KMS-11 (cell line): Measurements from ENCODE around the gene SERINC2.
A peak's percentile ranks its signal among the peaks of the same experiment; 100 is the strongest.

Experiments
- H2AFZ ChIP-seq: fragments of 200-600 bp; sonication (generic); 2 replicates; pipeline ENCODE4 v1.6.1; 2016; ENCODE audit warnings: antibody characterized with exemption, mixed run types, low read depth
- H3K27ac ChIP-seq: fragments of 200-600 bp; sonication (generic); 2 replicates; pipeline ENCODE4 v1.6.1; 2016; ENCODE audit warnings: mild to moderate bottlenecking, mixed run types
- H3K27me3 ChIP-seq: fragments of 200-600 bp; sonication (generic); 2 replicates; pipeline ENCODE4 v1.6.1; 2017; ENCODE audit warnings: mild to moderate bottlenecking, low read depth, mixed run types, moderate library complexity; ENCODE audit not compliant: insufficient read depth
- H3K36me3 ChIP-seq: fragments of 200-600 bp; sonication (generic); 2 replicates; pipeline ENCODE4 v1.6.1; 2017; ENCODE audit warnings: mild to moderate bottlenecking, mixed run types; ENCODE audit not compliant: insufficient read depth
- H3K4me1 ChIP-seq: fragments of 200-600 bp; sonication (generic); 2 replicates; pipeline ENCODE4 v1.6.1; 2016; ENCODE audit warnings: mild to moderate bottlenecking, low read depth, mixed run types; ENCODE audit not compliant: poor library complexity, severe bottlenecking
- H3K4me2 ChIP-seq: fragments of 200-600 bp; sonication (generic); 2 replicates; pipeline ENCODE4 v1.7.0; 2016; ENCODE audit warnings: mild to moderate bottlenecking, mixed run types
- H3K4me3 ChIP-seq: fragments of 200-600 bp; sonication (generic); IDR thresholded peaks from 2 replicates; pipeline ENCODE4 v1.6.1; 2017; ENCODE audit warnings: low read depth, low read length, mixed read lengths; ENCODE audit not compliant: insufficient read depth
- H3K79me2 ChIP-seq: fragments of 200-600 bp; sonication (generic); 2 replicates; pipeline ENCODE4 v1.6.1; 2016; ENCODE audit warnings: low read depth, mixed run types; ENCODE audit not compliant: insufficient read depth
- H3K9ac ChIP-seq: fragments of 200-600 bp; sonication (generic); 2 replicates; pipeline ENCODE4 v1.6.1; 2016; ENCODE audit warnings: mild to moderate bottlenecking, mixed run types
- H4K20me1 ChIP-seq: fragments of 200-600 bp; sonication (generic); 2 replicates; pipeline ENCODE4 v1.6.1; 2016; ENCODE audit warnings: mild to moderate bottlenecking, mixed run types; ENCODE audit not compliant: insufficient read depth
- CTCF ChIP-seq: fragments of 200-600 bp; sonication (generic); conservative IDR thresholded peaks from 2 replicates; pipeline ENCODE4 v1.6.1; 2017; ENCODE audit warnings: low read depth, mild to moderate bottlenecking, antibody characterized with exemption, low read length, moderate library complexity, mixed read lengths

SERINC2 gene

GRCh38 chr1:31412205-31412604 is 808 bp upstream of the SERINC2 start:
- no peak overlapping the region for H2AFZ ChIP-seq
- no peaks in the 10 kb centered on the region for H4K20me1 ChIP-seq
- no peak overlapping the region for H3K4me3 ChIP-seq
- H3K27ac ChIP-seq = no peak overlapping the region
- no peaks in the 10 kb centered on the region for H3K4me1 ChIP-seq
- no peaks in the 10 kb centered on the region for H3K36me3 ChIP-seq
- no peak overlapping the region for H3K4me2 ChIP-seq
- H3K9ac ChIP-seq = no peak overlapping the region
- no peaks in the 10 kb centered on the region for H3K79me2 ChIP-seq
- TF ChIP-seq CTCF = no peak
- peaks cover 27% of the 10 kb centered on the region for H3K27me3 ChIP-seq

- no peaks in the 10 kb centered on the region for H3K79me2 ChIP-seq
- H3K27me3 ChIP-seq = peaks cover 28% of the 10 kb centered on the region
Measured at GRCh38 chr1:31413405-31414001, 490 bp downstream of the SERINC2 start.

DNA sequence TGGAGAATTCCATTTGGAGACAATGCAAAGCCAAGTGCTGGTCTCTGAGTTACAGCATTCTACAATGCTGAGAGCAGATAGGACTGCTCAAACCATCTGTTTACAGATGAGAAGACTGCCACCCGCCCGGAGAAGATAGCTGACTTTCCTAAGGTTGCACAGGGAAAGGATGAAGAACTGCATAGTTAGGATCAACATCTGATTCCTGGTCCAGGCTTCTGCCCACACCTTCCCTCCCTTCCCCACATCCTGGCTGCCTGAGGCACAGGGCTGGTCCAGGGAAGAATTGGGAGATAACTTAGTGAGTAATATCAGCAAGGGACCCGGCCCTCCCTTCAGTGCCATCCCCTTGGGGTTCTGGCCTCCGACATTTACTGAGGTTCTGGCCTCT is 2.0 kb downstream of the SERINC2 start:
- Histone ChIP-seq H3K27ac (no peak overlapping the region), H3K4me2 (no peak overlapping the region), H3K79me2 (no peaks in the 10 kb centered on the region), H3K4me3 (no peak overlapping the region), H2AFZ (no peak overlapping the region), H3K27me3 (peaks cover 33% of the 10 kb centered on the region), H3K36me3 (no peaks in the 10 kb centered on the region), H3K4me1 (no peaks in the 10 kb centered on the region), H3K9ac (no peak overlapping the region), H4K20me1 (no peaks in the 10 kb centered on the region)
- TF ChIP-seq CTCF = no peak

More at GRCh38 chr1:31413405-31414001, 490 bp downstream of the SERINC2 start:
- no peaks in the 10 kb centered on the region for H3K36me3 ChIP-seq
- peak overlapping the region; percentile 80 for H3K4me2 ChIP-seq
- H3K27ac ChIP-seq = no peak overlapping the region
- no peaks in the 10 kb centered on the region for H4K20me1 ChIP-seq
- TF ChIP-seq CTCF = no peak
- peak overlapping the region; percentile 97 for H2AFZ ChIP-seq
- no peaks in the 10 kb centered on the region for H3K4me1 ChIP-seq
- peak overlapping the region; percentile 37; the same call in 1 of the 2 replicates for H3K9ac ChIP-seq
- H3K4me3 ChIP-seq = peak overlapping the region; percentile 64

DNA sequence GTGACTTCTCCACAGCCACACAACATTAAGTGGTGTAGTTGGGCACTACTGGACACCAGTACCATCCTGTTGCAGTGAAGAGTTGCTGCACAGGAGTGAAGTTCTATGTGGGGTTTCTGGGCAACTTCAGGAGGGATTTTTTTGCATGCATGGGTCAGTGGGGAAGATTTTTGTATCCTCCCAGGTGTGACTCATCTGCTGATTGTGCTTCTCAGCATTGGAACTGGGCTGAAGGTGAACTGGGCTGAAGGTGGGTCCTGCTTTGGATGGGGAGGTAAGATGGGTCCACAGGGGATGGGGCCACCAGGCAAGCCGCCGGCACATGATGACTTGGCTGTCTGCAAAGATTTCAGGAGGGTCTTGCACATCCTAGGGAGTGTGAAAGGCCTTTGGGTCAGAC is 2.6 kb downstream of the SERINC2 start:
- Histone ChIP-seq H3K27me3 (peaks cover 34% of the 10 kb centered on the region), H2AFZ (no peak overlapping the region), H3K4me3 (no peak overlapping the region), H4K20me1 (no peaks in the 10 kb centered on the region), H3K79me2 (no peaks in the 10 kb centered on the region), H3K4me2 (no peak overlapping the region), H3K4me1 (no peaks in the 10 kb centered on the region), H3K27ac (no peak overlapping the region), H3K9ac (no peak overlapping the region), H3K36me3 (no peaks in the 10 kb centered on the region)
- TF ChIP-seq CTCF = no peak
